Retina (tissue), 1 donor: ENCODE data around the gene NRN1.
"Not testable (repeated sequence)": the region's sequence is repeated elsewhere in the genome, so short reads cannot be mapped to it uniquely, and the experiment has no call there.

Experiments
- DNase-seq: peaks from one replicate; pipeline ENCODE4 v3.0.0-alpha.2; 2016

NRN1 gene, protein sequence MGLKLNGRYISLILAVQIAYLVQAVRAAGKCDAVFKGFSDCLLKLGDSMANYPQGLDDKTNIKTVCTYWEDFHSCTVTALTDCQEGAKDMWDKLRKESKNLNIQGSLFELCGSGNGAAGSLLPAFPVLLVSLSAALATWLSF

DNA sequence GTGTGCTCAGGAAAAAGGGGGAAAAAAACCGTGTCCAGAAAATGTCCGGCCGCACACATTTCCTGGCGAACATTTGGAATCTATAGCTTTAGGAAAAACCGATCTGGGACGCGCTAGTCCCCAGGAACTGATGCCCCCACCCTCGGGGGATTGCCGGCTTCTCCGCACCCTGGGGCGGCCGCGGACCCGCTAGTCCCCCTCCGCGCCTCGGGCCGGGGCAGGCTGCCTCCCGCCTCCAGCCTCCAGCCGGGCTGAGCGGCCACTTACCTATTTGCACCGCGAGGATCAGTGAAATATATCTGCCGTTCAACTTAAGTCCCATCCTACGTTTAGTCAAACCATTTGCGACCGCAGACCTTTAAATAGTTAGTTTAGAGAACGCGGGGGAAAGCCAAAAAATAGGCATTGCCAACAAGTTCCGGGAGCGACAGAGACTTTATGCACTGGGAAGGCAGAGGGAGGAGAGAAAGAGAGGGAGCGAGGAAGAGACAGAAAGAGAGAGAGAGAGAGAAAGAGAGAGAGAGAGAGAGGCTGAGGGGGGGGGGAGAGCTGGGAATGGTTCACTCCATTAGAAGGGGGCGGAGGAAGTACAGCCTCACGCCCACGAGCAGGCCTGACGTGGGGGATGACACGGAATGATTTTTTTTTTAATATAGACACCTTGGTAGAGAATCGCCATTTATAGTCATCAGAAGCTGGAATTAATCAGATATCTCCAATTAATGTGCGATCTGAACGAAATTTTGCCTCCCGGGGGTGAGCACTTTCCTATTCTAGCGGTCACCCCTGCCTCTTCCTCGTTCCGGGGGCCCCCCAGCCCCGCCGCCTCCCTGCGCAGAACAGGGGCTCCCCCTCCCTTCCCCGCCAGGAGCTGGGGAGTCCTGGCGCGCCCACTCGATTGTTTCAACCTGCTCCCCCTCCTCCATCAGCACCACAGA, at the start of gene NRN1:
Gene NRN1 (minus strand): TSS at position 498 of the 938 bp plus-strand sequence. CDS start 176 bp downstream, at position 322.
- peak; percentile 75 for DNase-seq

GRCh38 chr6:6052216-6052615, 45.5 kb upstream of the NRN1 start:
- no peak for DNase-seq

DNA sequence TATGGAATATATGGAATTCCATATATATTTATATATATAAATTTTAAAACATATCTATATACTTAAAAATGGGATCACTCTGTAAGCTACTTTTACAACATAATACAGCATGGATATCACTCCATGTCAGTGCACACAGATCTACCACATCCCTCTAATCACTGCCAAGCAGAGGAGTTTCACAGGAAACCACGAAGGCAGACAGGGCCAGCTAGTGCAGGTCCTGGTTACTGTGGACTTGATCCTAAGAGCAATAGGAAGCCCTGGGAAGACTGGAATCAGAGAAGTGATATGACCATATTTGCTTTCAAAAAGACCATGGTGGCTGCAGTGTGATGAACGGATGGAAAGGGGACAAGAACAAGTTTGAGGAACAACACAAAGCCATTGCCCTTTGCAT, 40.0 kb upstream of the NRN1 start:
- DNase-seq, result no peak

DNA sequence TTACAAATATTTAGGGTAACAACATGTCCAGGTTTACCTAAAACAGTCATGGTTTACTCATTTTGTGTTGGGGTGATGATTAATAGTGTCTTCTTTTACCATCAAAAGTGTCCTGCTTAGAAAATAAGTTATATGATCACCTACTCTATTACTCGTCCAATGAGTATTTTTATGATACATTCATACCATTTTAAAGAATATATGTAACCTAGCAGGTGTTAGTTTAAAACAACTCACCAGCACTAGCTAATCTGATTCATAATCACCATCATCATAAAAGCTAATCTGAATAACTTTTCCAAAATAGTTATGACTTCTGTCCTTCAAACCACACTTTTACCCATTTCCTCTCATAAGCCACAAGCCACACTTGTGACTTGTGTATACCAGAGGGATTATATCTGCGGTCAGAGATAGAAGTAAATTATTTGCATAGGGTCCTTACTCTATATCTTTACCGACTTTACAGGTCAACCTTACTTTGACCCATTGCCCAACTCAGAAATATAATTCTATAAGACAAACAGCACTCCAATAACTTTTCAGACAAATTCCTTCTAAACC, 33.3 kb upstream of the NRN1 start:
- DNase-seq, result no peak

DNA sequence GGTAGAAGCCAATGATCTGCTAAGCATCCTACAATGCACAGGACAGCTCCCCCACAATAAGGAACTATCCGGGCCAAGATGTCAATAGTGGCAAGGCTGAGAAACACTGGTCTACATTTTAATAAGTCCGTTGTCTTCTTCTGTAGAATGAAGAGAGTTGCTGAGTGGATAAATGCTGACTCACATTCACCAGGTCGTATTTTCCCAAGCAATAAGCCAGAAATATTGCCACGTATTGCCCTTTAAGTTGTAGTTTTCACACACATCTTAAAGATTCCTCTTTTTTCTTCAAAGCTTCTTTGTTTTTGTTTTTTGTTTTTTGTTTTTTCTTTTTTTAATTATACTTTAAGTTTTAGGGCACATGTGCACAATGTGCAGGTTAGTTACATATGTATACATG, 30.5 kb upstream of the NRN1 start:
- DNase-seq, result no peak

DNA sequence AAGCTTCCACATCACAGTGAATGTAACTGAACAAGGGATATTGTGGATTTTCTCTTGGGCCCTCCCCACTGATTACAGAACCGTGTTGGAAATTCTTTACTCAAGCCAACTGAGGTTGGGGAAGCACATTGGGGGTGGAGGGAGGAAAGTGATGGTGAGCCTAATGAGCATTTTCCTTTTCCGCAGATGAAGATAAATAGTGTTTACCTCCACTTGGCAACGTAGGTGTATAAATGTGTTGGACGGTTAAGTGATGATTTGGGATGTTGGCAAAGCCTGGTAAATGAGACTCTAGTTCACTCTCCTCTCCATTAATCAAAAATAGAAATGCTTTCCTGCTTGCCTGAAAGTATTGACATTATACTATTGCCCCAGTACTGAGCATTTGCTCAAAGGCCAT, 27.1 kb upstream of the NRN1 start:
- no peak for DNase-seq

GRCh38 chr6:6026513-6027205, 19.9 kb upstream of the NRN1 start:
- no peak for DNase-seq

DNA sequence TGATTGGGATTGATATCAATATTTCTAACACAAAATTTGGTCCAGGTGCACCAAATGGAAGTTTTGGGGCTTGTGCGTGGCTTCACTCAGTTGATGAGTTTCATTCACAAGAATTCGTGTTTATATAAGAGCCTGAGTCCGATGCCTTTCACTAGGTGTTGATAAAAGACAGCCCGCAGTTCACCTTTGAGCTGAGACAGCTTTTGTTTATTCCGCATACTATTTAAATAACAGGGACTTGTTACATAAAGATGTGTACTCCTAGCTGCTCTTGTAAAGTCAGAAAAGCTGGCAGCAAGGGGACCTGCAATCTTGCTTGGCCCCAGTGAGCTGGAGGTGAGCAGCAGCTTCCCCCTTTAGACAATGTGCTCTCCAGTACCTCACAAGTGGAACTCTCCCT, 19.0 kb upstream of the NRN1 start:
- DNase-seq, result no peak

DNA sequence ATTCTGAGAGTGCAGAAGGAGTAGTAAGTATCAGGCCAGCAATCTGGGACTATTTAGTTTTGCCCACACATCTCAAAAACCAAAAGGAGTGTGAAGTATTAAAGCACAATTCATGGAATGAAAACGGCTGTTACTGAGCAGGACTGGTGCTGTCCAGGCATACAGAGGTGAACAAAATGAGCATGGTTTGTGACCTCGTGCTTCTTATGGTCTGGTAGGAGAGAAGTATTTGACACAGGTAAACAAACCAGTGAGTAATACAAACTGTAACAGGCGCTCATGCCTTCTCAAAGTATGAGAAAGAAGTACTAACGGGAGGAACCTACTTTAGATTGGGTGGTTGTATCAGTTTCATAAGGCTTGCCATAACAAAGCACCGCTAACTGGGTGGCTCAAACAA, 17.5 kb upstream of the NRN1 start:
- DNase-seq, result no peak

DNA sequence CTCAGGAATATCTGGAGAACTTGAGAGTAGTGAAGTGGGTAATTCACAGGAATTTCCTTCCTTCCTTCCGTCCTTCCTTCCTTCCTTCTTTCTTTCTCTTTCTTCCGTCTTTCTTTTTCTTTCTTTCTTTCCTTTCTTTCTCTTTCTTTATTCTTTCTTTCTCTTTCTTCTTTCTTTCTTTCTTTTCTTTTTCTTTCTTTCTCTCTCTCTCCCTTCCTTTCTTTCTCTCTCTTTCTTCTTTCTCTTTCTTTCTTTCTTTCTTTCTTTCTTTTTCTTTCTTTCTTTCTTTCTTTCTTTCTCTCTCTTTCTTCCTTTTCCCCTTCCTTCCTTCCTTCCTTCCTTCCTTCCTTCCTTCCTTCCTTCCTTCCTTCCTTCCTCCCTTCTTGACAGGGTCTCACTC, 16.1 kb upstream of the NRN1 start:
- DNase-seq, result not testable (repeated sequence)

DNA sequence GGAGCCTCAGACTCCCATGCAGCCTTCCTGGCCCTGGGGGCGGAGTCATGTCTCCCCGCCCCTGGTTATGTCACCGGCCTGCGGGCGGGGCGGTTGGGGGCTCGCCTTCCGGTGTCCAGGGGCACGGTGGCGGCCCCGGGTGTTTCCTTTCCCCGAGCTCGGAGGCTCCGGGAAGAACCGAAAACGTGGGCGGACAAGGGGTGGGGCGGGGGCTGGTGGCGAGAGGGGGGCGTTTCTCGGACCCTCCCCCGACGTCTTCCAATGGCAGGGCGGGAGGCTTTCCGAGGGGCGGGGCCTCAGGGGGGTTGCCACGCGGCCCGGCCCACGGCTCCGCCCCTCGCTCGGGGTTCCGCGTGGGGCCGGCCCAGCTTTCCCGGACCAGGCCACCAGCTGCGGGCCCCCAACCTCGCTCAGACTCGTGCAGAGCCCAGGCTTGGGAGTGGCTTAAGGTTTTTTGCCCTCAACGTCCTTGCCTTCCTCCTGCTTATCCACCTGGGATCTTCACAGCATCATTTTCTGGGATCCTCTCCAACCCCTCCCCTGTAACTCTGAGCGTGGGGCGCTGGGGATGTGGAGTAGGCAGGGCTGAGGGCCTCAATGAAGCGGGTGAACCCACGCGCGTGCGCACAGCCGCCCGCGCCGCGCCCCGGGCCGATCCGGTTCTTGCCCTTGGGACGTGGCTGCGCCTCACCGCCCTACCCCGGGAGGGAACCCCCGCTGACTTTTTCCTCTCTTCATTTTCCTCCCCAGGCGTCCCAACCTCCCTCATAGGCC, 2.1 kb upstream of the NRN1 start:
- DNase-seq, result peak; percentile 91

DNA sequence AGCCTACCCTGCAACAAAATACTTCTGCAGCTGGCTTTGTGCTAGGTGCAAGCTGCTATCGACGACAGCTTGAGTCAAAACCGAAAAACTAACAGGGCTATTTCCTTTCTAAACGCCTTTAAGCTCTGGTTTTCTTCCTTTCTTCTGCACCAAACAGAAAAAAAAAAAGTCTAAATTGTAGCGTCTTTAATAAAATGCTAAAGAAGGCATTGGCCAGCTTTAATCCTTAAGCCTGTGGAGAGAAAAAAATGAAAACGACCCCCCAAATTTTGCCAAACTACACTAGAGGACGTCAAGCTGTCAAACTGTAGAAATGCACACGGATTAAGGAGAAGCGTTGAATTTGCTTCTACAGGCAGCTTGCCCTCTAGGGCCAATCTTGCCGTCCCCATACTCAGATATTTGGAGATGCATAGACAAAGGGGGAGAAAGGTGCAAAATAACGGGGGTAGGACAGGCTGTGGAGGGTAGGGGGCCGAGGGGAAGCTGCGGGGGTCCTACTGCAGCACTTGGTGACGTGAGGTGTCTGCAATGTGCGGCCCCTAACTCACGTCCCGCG, 1.4 kb upstream of the NRN1 start:
- DNase-seq, result no peak

DNA sequence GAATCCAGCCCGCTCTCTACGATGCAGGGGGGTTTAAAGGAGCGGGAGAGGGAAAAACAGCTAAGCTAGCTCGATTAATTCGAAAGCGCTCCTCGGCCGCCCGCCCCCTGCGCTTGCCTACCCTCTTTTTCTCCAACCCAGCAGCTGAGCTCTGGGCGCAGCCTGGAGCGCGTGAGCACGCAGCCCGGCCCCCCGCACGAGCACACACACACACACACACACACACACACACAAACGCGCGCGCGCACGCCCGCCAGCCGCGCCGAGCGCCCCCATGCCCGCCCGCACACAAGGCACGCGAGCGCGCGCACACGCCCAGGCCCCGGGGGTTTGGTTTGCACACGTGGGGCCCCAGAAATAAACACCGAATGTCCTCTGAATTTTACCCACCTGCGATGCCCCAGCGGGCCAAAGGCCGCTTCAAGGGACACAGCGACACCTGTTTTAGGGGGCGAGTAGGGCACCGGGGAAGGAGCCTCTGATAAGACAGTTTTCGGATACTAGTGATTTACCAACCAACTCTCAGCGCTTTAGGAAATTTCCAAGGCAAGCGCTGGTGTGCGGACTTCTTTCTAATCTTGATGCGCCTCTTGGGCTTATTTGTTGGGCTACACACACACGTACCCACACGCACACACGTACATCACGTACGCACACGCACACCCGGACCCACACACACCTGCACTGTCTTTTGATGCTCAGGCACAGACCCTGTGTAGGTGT, 802 bp upstream of the NRN1 start:
- peak; percentile 91 for DNase-seq

GRCh38 chr6:6006006-6006427, 708 bp downstream of the NRN1 start:
- no peak for DNase-seq

GRCh38 chr6:6005051-6006005, 1.4 kb downstream of the NRN1 start:
- DNase-seq, result peak; percentile 44

GRCh38 chr6:6004390-6004995, 2.2 kb downstream of the NRN1 start:
- peak; percentile 84 for DNase-seq

- DNase-seq, result peak; percentile 90
Observed at GRCh38 chr6:6003621-6004366, 2.9 kb downstream of the NRN1 start.

- no peak for DNase-seq
Observed at GRCh38 chr6:6002848-6003620, 3.7 kb downstream of the NRN1 start.
